DND-41 (cell line): ENCODE data around the gene CARS1.

Source experiments
- ATAC-seq: fragments of 200-7000 bp; cut with Tn5 transposase; 3 replicates; pipeline ENCODE4 v1.9.1; 2021; ENCODE audit warnings: low read depth; ENCODE audit not compliant: insufficient read depth
- DNase-seq: peaks from one replicate; pipeline ENCODE4 v3.0.0-alpha.2; 2020
- H2AFZ ChIP-seq: 2 replicates; pipeline ENCODE4 v1.6.0; 2012; ENCODE audit warnings: low read depth, low read length
- H3K27ac ChIP-seq: 2 replicates; pipeline ENCODE4 v1.5.1; 2012; ENCODE audit warnings: low read length, inconsistent platforms
- H3K27me3 ChIP-seq: fragments of 200-600 bp; sonication (generic); 2 replicates; pipeline ENCODE4 v1.6.0; 2012; ENCODE audit warnings: low read length, mild to moderate bottlenecking, inconsistent platforms; ENCODE audit not compliant: insufficient read depth, poor library complexity
- H3K36me3 ChIP-seq: 2 replicates; pipeline ENCODE4 v1.5.1; 2012; ENCODE audit warnings: low read length, inconsistent platforms; ENCODE audit not compliant: insufficient read depth
- H3K4me1 ChIP-seq: 2 replicates; pipeline ENCODE4 v1.5.1; 2012; ENCODE audit warnings: mild to moderate bottlenecking, low read length; ENCODE audit not compliant: insufficient read depth
- H3K4me2 ChIP-seq: 2 replicates; pipeline ENCODE4 v1.6.0; 2012; ENCODE audit warnings: mild to moderate bottlenecking, moderate library complexity, low read length, inconsistent platforms; ENCODE audit not compliant: insufficient read depth
- H3K4me3 ChIP-seq, 2 experiments: fragments of 200-600 bp in 1 of 2; shearing (Covaris generic) in 1 of 2; 2 replicates each; pipeline ENCODE4 v1.5.1; 2012 to 2016; ENCODE audit warnings: inconsistent platforms in 2 of 2, low read length in 2 of 2, mild to moderate bottlenecking in 2 of 2, low read depth in 1 of 2, moderate library complexity in 1 of 2
- H3K79me2 ChIP-seq: 2 replicates; pipeline ENCODE4 v1.6.0; 2012; ENCODE audit warnings: low read length, inconsistent platforms; ENCODE audit not compliant: insufficient read depth
- H3K9ac ChIP-seq: 2 replicates; pipeline ENCODE4 v1.6.0; 2012; ENCODE audit warnings: low read depth, mild to moderate bottlenecking, inconsistent platforms, low read length, moderate library complexity
- H3K9me3 ChIP-seq: 2 replicates; pipeline ENCODE4 v1.5.1; 2012; ENCODE audit warnings: low read length, moderate library complexity, mild to moderate bottlenecking, inconsistent platforms; ENCODE audit not compliant: insufficient read depth, severe bottlenecking
- H4K20me1 ChIP-seq: 2 replicates; pipeline ENCODE4 v1.6.0; 2012; ENCODE audit warnings: low read length; ENCODE audit not compliant: insufficient read depth
- CTCF ChIP-seq: IDR thresholded peaks from 2 replicates; pipeline ENCODE4 v1.5.1; 2012; ENCODE audit warnings: borderline replicate concordance, low read length, moderate library complexity, mild to moderate bottlenecking; ENCODE audit not compliant: poor library complexity, severe bottlenecking; ENCODE audit errors: extremely low read depth
- EZH2 ChIP-seq: IDR thresholded peaks from 3 replicates; pipeline ENCODE4 v1.6.1; 2012; ENCODE audit warnings: borderline replicate concordance, low read depth, mild to moderate bottlenecking, moderate library complexity, low read length, inconsistent platforms; ENCODE audit not compliant: severe bottlenecking

Gene CARS1

GRCh38 chr11:2976294-2977063, 80.7 kb downstream of the CARS1 start:
- Histone ChIP-seq H3K27ac (no peak overlapping the region), H3K9ac (no peak overlapping the region), H4K20me1 (peaks cover 81% of the 10 kb centered on the region), H3K4me2 (no peak overlapping the region), H3K4me3 (no peak overlapping the region), H3K36me3 (peaks cover 80% of the 10 kb centered on the region), H3K27me3 (no peaks in the 10 kb centered on the region), H3K79me2 (peaks cover 98% of the 10 kb centered on the region), H3K4me1 (no peaks in the 10 kb centered on the region), H3K9me3 (no peaks in the 10 kb centered on the region), H2AFZ (no peak overlapping the region)
- no peak for TF ChIP-seq CTCF
- no peak for TF ChIP-seq EZH2
- DNase-seq: no peak
- no peak; the same call in 2 of the 3 replicates for ATAC-seq

- TF ChIP-seq CTCF (peak; percentile 58), EZH2 (no peak)
- DNase-seq (peak; percentile 41), ATAC-seq (peak; percentile 87)
- Histone ChIP-seq H3K36me3 (peaks cover 88% of the 10 kb centered on the region), H3K9me3 (no peaks in the 10 kb centered on the region), H3K79me2 (peaks cover 95% of the 10 kb centered on the region), H4K20me1 (peaks cover 75% of the 10 kb centered on the region), H3K27ac (no peak overlapping the region), H3K4me2 (no peak overlapping the region), H3K27me3 (no peaks in the 10 kb centered on the region), H3K4me1 (no peaks in the 10 kb centered on the region), H3K9ac (no peak overlapping the region), H2AFZ (no peak overlapping the region), H3K4me3 (no peak overlapping the region)
Observed at GRCh38 chr11:2975594-2975993, 81.6 kb downstream of the CARS1 start.

- Histone ChIP-seq H4K20me1 (peaks cover 72% of the 10 kb centered on the region), H3K4me3 (no peak overlapping the region), H3K9me3 (no peaks in the 10 kb centered on the region), H3K79me2 (peaks cover 95% of the 10 kb centered on the region), H3K4me2 (no peak overlapping the region), H3K27ac (no peak overlapping the region), H2AFZ (no peak overlapping the region), H3K9ac (no peak overlapping the region), H3K4me1 (no peaks in the 10 kb centered on the region), H3K27me3 (no peaks in the 10 kb centered on the region), H3K36me3 (peaks cover 99% of the 10 kb centered on the region)
- no peak for ATAC-seq
- DNase-seq: no peak
- TF ChIP-seq EZH2 (no peak), CTCF (no peak)
Observed at GRCh38 chr11:2974272-2974671, 83.0 kb downstream of the CARS1 start.
